Mucosa of rectum (tissue), 2 donors: ENCODE measurements around the gene TMEM63C.

Experiments used
- H3K27ac ChIP-seq, 2 donors: one replicate each; pipeline ENCODE4 v1.7.0; 2013; ENCODE audit warnings: inconsistent platforms in 2 of 2, low read depth in 2 of 2, low read length in 2 of 2
- H3K27me3 ChIP-seq, 2 donors: one replicate each; pipeline ENCODE4 v1.7.0; 2013; ENCODE audit warnings: low read length in 2 of 2; ENCODE audit not compliant: control insufficient read depth in 2 of 2, insufficient read depth in 2 of 2
- H3K36me3 ChIP-seq, 2 donors: one replicate each; pipeline ENCODE4 v1.7.0; 2013; ENCODE audit warnings: low read length in 2 of 2; ENCODE audit not compliant: control insufficient read depth in 2 of 2, insufficient read depth in 2 of 2
- H3K4me1 ChIP-seq, 2 donors: one replicate each; pipeline ENCODE4 v1.7.0; 2013; ENCODE audit warnings: low read length in 2 of 2, mild to moderate bottlenecking in 1 of 2; ENCODE audit not compliant: control insufficient read depth in 2 of 2, insufficient read depth in 2 of 2
- H3K4me3 ChIP-seq, 2 donors: one replicate each; pipeline ENCODE4 v1.7.0; 2013; ENCODE audit warnings: low read length in 2 of 2
- H3K9ac ChIP-seq, 2 donors: one replicate each; pipeline ENCODE4 v1.7.0; 2013; ENCODE audit warnings: low read length in 2 of 2, low read depth in 1 of 2, mild to moderate bottlenecking in 1 of 2
- H3K9me3 ChIP-seq, 2 donors: one replicate each; pipeline ENCODE4 v1.7.0; 2013; ENCODE audit warnings: low read length in 2 of 2; ENCODE audit not compliant: control insufficient read depth in 2 of 2
- donor health status: healthy.
- donor health status: Normal muscosa, but diverticular disease.

TMEM63C gene

GRCh38 chr14:77220246-77221017 is 38.8 kb downstream of the TMEM63C start:
- H3K9ac ChIP-seq, result no peak overlapping the region
- H3K36me3 ChIP-seq, result no peaks in the 10 kb centered on the region
- no peaks in the 10 kb centered on the region for H3K4me1 ChIP-seq
- H3K4me3 ChIP-seq, result no peak overlapping the region
- no peak overlapping the region for H3K27ac ChIP-seq
- no peaks in the 10 kb centered on the region for H3K27me3 ChIP-seq
- H3K9me3 ChIP-seq, result no peaks in the 10 kb centered on the region

GRCh38 chr14:77221241-77221871 is 39.8 kb downstream of the TMEM63C start:
- Histone ChIP-seq H3K36me3 (no peaks in the 10 kb centered on the region), H3K4me1 (no peaks in the 10 kb centered on the region), H3K27ac (no peak overlapping the region), H3K9me3 (no peaks in the 10 kb centered on the region), H3K27me3 (no peaks in the 10 kb centered on the region), H3K4me3 (no peak overlapping the region), H3K9ac (no peak overlapping the region)

- Histone ChIP-seq H3K27me3 (no peaks in the 10 kb centered on the region), H3K36me3 (no peaks in the 10 kb centered on the region), H3K9ac (no peak overlapping the region), H3K9me3 (no peaks in the 10 kb centered on the region), H3K4me3 (no peak overlapping the region), H3K4me1 (no peaks in the 10 kb centered on the region), H3K27ac (no peak overlapping the region)
These were observed 41.1 kb downstream of the TMEM63C start for GRCh38 chr14:77222546-77223225.

GRCh38 chr14:77224212-77224611 is 42.6 kb downstream of the TMEM63C start:
- no peaks in the 10 kb centered on the region for H3K4me1 ChIP-seq

GRCh38 chr14:77225254-77225653 is 43.7 kb downstream of the TMEM63C start:
- Histone ChIP-seq H3K27me3 (no peaks in the 10 kb centered on the region), H3K4me1 (no peaks in the 10 kb centered on the region), H3K27ac (no peak overlapping the region), H3K36me3 (no peaks in the 10 kb centered on the region), H3K9me3 (no peaks in the 10 kb centered on the region), H3K9ac (no peak overlapping the region), H3K4me3 (no peak overlapping the region)

More at GRCh38 chr14:77224212-77224611, 42.6 kb downstream of the TMEM63C start:
- Histone ChIP-seq H3K4me3 (no peak overlapping the region), H3K9ac (no peak overlapping the region), H3K27me3 (no peaks in the 10 kb centered on the region), H3K27ac (no peak overlapping the region), H3K9me3 (no peaks in the 10 kb centered on the region), H3K36me3 (no peaks in the 10 kb centered on the region)

- Histone ChIP-seq H3K27ac (no peak overlapping the region), H3K9me3 (no peaks in the 10 kb centered on the region), H3K4me3 (no peak overlapping the region), H3K36me3 (no peaks in the 10 kb centered on the region), H3K9ac (no peak overlapping the region), H3K4me1 (no peaks in the 10 kb centered on the region), H3K27me3 (no peaks in the 10 kb centered on the region)
These were observed 44.4 kb downstream of the TMEM63C start for GRCh38 chr14:77225892-77226557.

GRCh38 chr14:77228056-77228455 is 46.5 kb downstream of the TMEM63C start:
- H3K36me3 ChIP-seq, result no peaks in the 10 kb centered on the region
- no peak overlapping the region for H3K27ac ChIP-seq
- no peak overlapping the region for H3K4me3 ChIP-seq
- no peak overlapping the region for H3K9ac ChIP-seq
- no peaks in the 10 kb centered on the region for H3K4me1 ChIP-seq
- no peaks in the 10 kb centered on the region for H3K27me3 ChIP-seq
- H3K9me3 ChIP-seq, result no peaks in the 10 kb centered on the region

- Histone ChIP-seq H3K36me3 (no peaks in the 10 kb centered on the region), H3K4me3 (no peak overlapping the region), H3K27ac (no peak overlapping the region), H3K27me3 (no peaks in the 10 kb centered on the region), H3K9me3 (no peaks in the 10 kb centered on the region), H3K9ac (no peak overlapping the region), H3K4me1 (no peaks in the 10 kb centered on the region)
These were observed 49.3 kb downstream of the TMEM63C start for GRCh38 chr14:77230914-77231313.

- no peaks in the 10 kb centered on the region for H3K9me3 ChIP-seq
- no peaks in the 10 kb centered on the region for H3K36me3 ChIP-seq
- no peak overlapping the region for H3K9ac ChIP-seq
- no peak overlapping the region for H3K27ac ChIP-seq
- H3K27me3 ChIP-seq, result no peaks in the 10 kb centered on the region
- H3K4me3 ChIP-seq, result no peak overlapping the region
- H3K4me1 ChIP-seq, result no peaks in the 10 kb centered on the region
These were observed 50.1 kb downstream of the TMEM63C start for GRCh38 chr14:77231721-77232120.

GRCh38 chr14:77236814-77237213 is 55.2 kb downstream of the TMEM63C start:
- Histone ChIP-seq H3K36me3 (no peaks in the 10 kb centered on the region), H3K4me1 (no peaks in the 10 kb centered on the region), H3K9ac (no peak overlapping the region), H3K9me3 (no peaks in the 10 kb centered on the region), H3K4me3 (no peak overlapping the region), H3K27ac (no peak overlapping the region), H3K27me3 (no peaks in the 10 kb centered on the region)
